NT2/D1 (cell line): Measurements from ENCODE around the gene BTBD8.

ENCODE experiments used
- DNase-seq: peaks from one replicate; pipeline ENCODE4 v3.0.0-alpha.2; 2011; ENCODE audit warnings: low read depth, low spot score
- H3K27me3 ChIP-seq: 2 replicates; pipeline ENCODE4 v1.6.0; 2011; ENCODE audit warnings: mild to moderate bottlenecking; ENCODE audit not compliant: insufficient read length, insufficient read depth
- H3K36me3 ChIP-seq: 2 replicates; pipeline ENCODE4 v1.6.1; 2011; ENCODE audit warnings: mild to moderate bottlenecking, low read length, mixed read lengths; ENCODE audit not compliant: insufficient read depth, insufficient read length
- H3K4me1 ChIP-seq: 2 replicates; pipeline ENCODE4 v1.5.1; 2011; ENCODE audit not compliant: insufficient read depth, insufficient read length
- H3K4me3 ChIP-seq: 2 replicates; pipeline ENCODE4 v1.5.1; 2011; ENCODE audit warnings: low read depth; ENCODE audit not compliant: insufficient read length
- H3K9ac ChIP-seq: 2 replicates; pipeline ENCODE4 v1.6.0; 2011; ENCODE audit warnings: low read depth; ENCODE audit not compliant: insufficient read length
- H3K9me3 ChIP-seq: 2 replicates; pipeline ENCODE4 v1.5.1; 2011; ENCODE audit warnings: mild to moderate bottlenecking, low read length; ENCODE audit not compliant: insufficient read depth
- SUZ12 ChIP-seq: IDR thresholded peaks from 2 replicates; pipeline ENCODE4 v1.6.1; 2011; ENCODE audit not compliant: insufficient read length, insufficient read depth; ENCODE audit errors: extremely low read depth
- YY1 ChIP-seq: IDR thresholded peaks from 2 replicates; pipeline ENCODE4 v1.6.1; 2011; ENCODE audit not compliant: insufficient read length, insufficient read depth
- ZNF274 ChIP-seq: IDR thresholded peaks from 2 replicates; pipeline ENCODE4 v1.6.1; 2011; ENCODE audit warnings: mild to moderate bottlenecking, low read depth, low read length

The BTBD8 gene

DNA sequence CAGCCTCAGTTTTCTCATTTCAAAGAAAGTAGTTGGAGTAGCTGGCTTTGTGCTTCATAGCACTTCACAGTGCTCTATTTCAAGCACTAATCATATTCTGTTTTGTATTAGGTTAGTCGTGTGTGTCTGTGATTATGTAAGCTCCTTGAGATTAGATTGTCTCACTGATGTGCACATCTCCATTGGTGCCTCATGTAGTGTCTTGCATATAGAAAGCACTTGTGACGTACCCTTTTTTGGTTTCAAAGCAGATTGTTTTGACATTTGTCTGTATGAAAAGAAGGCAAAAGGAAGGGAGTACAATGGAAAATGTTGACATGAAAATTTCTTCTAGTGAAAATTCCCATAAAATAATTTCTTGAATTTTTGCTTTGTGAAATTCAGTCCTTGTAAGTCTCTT, 13.9 kb downstream of the BTBD8 start:
- Histone ChIP-seq H3K27me3 (no peaks in the 10 kb centered on the region), H3K9ac (no peak overlapping the region), H3K9me3 (no peaks in the 10 kb centered on the region), H3K36me3 (no peaks in the 10 kb centered on the region), H3K4me3 (no peak overlapping the region), H3K4me1 (no peaks in the 10 kb centered on the region)
- TF ChIP-seq SUZ12 (no peak), ZNF274 (no peak), YY1 (no peak)
- DNase-seq: no peak

DNA sequence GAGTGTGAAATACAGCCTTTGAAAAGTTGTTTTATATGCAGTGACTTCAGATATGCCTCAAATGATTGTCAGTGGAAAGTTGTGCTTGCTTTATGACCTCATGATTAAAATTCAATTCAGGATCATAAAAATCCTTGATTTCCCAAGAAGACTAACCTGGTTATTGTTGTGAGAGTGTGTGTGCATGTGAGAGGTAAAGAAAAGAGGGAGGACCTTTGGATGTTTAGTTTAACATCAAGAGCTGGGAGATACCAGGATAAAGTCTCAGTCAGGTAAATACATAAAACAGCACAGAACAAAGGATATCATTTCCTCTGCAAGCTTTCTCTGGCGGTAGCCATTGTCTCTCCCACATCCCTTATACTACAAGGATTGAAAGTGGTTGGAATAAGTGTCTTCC, 14.4 kb downstream of the BTBD8 start:
- TF ChIP-seq YY1: no peak
- TF ChIP-seq ZNF274: no peak
- no peak for TF ChIP-seq SUZ12
- H3K36me3 ChIP-seq: no peaks in the 10 kb centered on the region
- no peak overlapping the region for H3K4me3 ChIP-seq
- no peaks in the 10 kb centered on the region for H3K9me3 ChIP-seq
- no peak overlapping the region for H3K9ac ChIP-seq
- no peak for DNase-seq
- H3K27me3 ChIP-seq: no peaks in the 10 kb centered on the region
- no peaks in the 10 kb centered on the region for H3K4me1 ChIP-seq

DNA sequence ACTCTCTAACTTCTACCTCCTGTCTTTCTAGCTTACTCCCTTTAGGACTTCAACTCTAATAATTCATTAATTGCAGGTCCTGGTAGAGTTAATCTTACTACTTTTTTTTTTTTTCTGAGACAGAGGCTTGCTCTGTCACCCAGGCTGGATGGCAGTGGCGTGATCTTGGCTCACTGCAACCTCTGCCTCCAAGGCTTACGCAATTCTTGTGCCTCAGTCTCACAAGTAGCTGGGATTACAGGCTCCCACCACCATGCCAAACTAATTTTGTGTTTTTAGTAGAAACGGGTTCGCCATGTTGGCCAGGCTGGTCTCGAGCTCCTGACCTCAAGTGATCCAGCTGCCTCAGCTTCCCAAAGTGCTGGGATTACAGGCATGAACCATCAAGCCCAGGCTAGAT, 15.7 kb downstream of the BTBD8 start:
- Histone ChIP-seq H3K4me3 (no peak overlapping the region), H3K36me3 (no peaks in the 10 kb centered on the region), H3K9me3 (no peaks in the 10 kb centered on the region), H3K9ac (no peak overlapping the region), H3K27me3 (no peaks in the 10 kb centered on the region), H3K4me1 (no peaks in the 10 kb centered on the region)
- TF ChIP-seq YY1 (no peak), SUZ12 (no peak), ZNF274 (no peak)
- DNase-seq: no peak

DNA sequence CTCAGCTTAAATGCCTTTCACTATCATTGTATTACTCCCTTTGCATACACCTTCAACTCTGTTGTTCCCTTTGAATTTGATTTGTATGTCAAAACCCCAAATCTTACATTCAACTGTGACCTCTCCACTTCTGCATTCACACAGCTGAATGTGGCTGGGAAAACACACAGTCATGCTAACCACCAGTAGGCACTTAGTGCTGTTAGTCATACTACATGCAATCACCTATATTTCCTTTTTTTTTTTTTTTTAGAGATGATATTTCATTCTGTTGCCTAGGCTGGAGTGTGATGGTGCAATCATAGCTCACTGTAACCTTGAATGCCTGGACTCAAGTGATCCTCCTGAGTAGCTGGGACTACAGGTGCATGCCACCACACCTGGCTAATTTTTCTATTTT, 16.2 kb downstream of the BTBD8 start:
- Histone ChIP-seq H3K27me3 (no peaks in the 10 kb centered on the region), H3K4me3 (no peak overlapping the region), H3K4me1 (no peaks in the 10 kb centered on the region), H3K9me3 (no peaks in the 10 kb centered on the region), H3K9ac (no peak overlapping the region), H3K36me3 (no peaks in the 10 kb centered on the region)
- DNase-seq: no peak
- no peak for TF ChIP-seq ZNF274
- no peak for TF ChIP-seq SUZ12
- no peak for TF ChIP-seq YY1

- no peaks in the 10 kb centered on the region for H3K4me1 ChIP-seq
Measured at GRCh38 chr1:92105546-92106081, 25.5 kb downstream of the BTBD8 start.

GRCh38 chr1:92108631-92109030, 28.5 kb downstream of the BTBD8 start:
- no peak overlapping the region for H3K9ac ChIP-seq
- no peaks in the 10 kb centered on the region for H3K27me3 ChIP-seq
- no peaks in the 10 kb centered on the region for H3K36me3 ChIP-seq
- H3K9me3 ChIP-seq: no peaks in the 10 kb centered on the region
- H3K4me3 ChIP-seq: no peak overlapping the region
- TF ChIP-seq SUZ12 (no peak), ZNF274 (no peak), YY1 (no peak)
- no peaks in the 10 kb centered on the region for H3K4me1 ChIP-seq
- DNase-seq: no peak

More at GRCh38 chr1:92105546-92106081, 25.5 kb downstream of the BTBD8 start:
- H3K9ac ChIP-seq: no peak overlapping the region
- no peaks in the 10 kb centered on the region for H3K36me3 ChIP-seq
- no peaks in the 10 kb centered on the region for H3K27me3 ChIP-seq
- no peak overlapping the region for H3K4me3 ChIP-seq
- H3K9me3 ChIP-seq: no peaks in the 10 kb centered on the region
- DNase-seq: no peak
- TF ChIP-seq SUZ12 (no peak), ZNF274 (no peak), YY1 (no peak)

- Histone ChIP-seq H3K4me1 (no peaks in the 10 kb centered on the region), H3K9me3 (no peaks in the 10 kb centered on the region), H3K36me3 (no peaks in the 10 kb centered on the region), H3K27me3 (no peaks in the 10 kb centered on the region), H3K9ac (no peak overlapping the region), H3K4me3 (no peak overlapping the region)
- TF ChIP-seq YY1 (no peak), SUZ12 (no peak), ZNF274 (no peak)
- DNase-seq: no peak
Measured at GRCh38 chr1:92117526-92117925, 37.4 kb downstream of the BTBD8 start.

DNA sequence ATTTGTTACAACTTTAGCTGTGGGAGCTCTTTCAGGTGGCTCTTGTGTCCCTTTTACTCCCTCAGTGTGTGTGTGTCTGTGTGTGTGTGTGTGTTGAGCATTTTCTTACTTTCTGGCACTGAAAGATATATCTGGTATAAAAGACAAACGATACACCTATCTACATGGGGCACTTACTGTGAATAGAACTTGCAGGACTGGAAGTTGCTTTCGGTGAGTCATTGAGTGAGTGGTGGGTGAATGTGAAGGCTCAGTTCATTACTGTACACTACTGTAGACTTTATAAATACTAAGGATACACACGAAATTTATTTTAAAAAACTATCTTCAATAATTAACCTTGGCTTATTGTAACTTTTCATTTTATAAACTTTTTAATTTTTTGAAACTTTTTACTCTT, 38.7 kb downstream of the BTBD8 start:
- no peaks in the 10 kb centered on the region for H3K9me3 ChIP-seq
- no peak for DNase-seq
- TF ChIP-seq YY1 (no peak), ZNF274 (no peak), SUZ12 (no peak)

More for the DNA sequence above, 38.7 kb downstream of the BTBD8 start:
- no peaks in the 10 kb centered on the region for H3K36me3 ChIP-seq
- H3K27me3 ChIP-seq: no peaks in the 10 kb centered on the region
- H3K4me1 ChIP-seq: no peaks in the 10 kb centered on the region
- no peak overlapping the region for H3K9ac ChIP-seq
- no peak overlapping the region for H3K4me3 ChIP-seq
